Activated CD4-positive, alpha-beta T cell treated with anti-CD3 and anti-CD28 coated beads, Interleukin-10, Interleukin-2, amounts not matched to agents 100 ng/mL and 50 ng/mL, durations not matched to agents 16 hours and 8 hours (primary cell): ENCODE data around the gene ADRB2.

Source experiments
- DNase-seq: peaks from one replicate; pipeline ENCODE4 v3.0.0-alpha.2; 2020

The ADRB2 gene

DNA sequence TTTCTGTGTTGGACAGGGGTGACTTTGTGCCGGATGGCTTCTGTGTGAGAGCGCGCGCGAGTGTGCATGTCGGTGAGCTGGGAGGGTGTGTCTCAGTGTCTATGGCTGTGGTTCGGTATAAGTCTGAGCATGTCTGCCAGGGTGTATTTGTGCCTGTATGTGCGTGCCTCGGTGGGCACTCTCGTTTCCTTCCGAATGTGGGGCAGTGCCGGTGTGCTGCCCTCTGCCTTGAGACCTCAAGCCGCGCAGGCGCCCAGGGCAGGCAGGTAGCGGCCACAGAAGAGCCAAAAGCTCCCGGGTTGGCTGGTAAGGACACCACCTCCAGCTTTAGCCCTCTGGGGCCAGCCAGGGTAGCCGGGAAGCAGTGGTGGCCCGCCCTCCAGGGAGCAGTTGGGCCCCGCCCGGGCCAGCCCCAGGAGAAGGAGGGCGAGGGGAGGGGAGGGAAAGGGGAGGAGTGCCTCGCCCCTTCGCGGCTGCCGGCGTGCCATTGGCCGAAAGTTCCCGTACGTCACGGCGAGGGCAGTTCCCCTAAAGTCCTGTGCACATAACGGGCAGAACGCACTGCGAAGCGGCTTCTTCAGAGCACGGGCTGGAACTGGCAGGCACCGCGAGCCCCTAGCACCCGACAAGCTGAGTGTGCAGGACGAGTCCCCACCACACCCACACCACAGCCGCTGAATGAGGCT, at the start of gene ADRB2:
Gene ADRB2 (plus strand): TSS at position 559 of the 686 bp plus-strand sequence. CDS start 221 bp downstream, outside the sequence.
- peak; percentile 91 for DNase-seq

DNA sequence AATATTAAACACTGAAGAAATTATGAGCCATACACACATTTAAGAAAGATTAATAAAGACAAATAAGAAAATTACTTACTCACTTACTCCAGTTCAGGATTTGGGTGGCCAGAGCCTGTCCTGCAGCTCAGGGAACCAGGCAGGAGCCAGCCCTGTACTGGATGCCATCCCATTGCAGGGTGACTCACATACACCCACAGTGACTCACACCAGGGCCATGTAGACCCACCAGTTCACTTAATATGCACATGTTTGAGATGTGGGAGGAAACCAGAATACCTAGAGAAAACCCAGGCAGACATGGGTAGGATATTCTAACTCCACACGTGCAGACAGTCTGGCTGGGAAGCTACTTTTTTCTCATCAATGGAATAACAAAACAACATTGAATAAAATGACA, 49.6 kb upstream of the ADRB2 start:
- no peak for DNase-seq

DNA sequence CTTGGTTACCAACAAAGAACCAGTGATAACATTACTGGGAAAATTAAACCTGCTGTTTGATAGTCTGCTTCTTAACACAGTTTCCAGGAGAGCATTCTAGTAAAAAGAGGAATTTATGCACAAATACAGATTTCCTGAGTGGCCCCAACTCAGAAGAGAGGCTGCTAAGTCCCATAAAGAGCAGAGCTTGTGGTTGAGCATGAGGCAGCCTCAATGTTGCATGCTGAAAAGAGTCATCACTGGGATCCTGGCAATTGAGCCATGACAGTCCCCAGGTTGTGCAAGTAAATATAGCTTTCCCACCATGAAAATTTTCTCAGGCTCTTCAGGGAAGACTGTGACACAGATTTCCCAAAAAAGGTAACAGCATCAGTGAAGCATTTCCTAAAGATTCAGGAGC, 47.5 kb upstream of the ADRB2 start:
- no peak for DNase-seq

DNA sequence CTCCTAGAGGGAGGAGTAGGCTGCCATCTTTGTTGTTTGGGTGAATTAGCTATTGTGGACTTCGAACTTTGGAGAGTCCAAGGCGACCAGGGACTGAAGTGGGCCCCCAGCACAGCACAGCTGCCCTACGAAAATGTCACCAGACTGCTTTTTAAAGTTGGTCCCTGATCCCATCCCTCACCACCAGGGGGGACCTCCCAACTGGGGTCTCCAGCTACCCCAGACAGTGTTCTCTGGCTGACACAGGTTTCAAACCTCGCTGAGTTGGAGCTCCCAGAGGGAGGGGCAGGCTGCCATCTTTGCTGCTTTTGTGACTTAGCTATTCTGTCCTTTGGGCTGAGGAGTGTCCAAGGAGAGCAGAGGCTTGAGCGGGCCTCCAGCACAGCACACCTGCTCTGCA, 45.7 kb upstream of the ADRB2 start:
- no peak for DNase-seq

DNA sequence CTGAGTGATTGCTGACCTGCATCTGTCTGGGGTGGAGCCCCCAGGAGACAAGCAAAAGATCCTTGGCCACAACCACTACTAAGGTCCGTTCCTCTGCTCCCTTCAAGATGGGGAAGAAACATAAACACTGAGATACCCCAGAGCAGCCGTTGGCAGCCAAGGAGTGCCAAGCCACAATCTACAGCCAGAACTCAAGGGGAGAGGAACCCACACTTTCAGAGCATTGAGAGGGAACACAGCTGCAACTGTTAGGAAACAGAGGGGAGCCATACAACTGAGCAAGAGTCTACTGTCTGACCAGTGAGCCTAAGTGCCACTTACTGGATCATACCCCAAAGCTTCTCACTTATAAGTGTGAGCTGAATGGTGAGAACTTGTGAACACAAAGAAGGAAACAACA, 44.6 kb upstream of the ADRB2 start:
- no peak for DNase-seq

DNA sequence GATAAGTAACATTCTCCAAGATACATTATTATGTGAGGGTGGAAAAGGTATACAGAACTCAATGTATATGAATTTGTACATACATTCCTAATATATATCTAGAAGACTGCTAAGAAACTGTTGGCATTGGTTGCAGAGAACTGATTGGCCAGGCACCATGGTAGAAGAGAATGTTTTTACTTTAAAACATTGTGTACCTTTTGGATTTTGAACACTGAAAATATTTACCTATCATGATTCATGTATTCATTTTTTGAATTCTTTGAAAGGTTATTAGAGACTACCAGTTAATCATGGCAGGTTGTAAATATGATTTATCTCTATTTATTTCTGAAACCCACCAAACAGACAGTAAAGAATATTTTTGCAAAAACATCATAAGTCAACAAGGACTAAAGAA, 41.2 kb upstream of the ADRB2 start:
- no peak for DNase-seq

DNA sequence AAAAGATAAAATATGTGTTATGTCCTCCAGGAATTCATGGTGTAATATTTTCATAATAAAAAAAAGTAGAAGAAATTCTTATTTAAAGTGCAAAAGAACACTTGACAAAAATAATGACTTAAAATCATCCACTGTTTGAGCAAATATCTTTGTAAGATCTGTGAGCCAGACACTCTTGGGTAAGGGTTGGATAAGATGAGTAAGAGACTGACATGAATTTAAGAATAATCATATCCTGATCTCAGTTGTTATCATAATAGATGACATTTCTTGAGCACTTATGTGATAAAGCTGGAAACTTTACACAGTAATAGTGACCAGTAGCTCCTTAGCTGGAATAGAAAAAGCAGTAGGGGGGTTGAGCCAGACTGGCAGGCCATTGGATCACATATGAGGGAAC, 40.0 kb upstream of the ADRB2 start:
- no peak for DNase-seq

DNA sequence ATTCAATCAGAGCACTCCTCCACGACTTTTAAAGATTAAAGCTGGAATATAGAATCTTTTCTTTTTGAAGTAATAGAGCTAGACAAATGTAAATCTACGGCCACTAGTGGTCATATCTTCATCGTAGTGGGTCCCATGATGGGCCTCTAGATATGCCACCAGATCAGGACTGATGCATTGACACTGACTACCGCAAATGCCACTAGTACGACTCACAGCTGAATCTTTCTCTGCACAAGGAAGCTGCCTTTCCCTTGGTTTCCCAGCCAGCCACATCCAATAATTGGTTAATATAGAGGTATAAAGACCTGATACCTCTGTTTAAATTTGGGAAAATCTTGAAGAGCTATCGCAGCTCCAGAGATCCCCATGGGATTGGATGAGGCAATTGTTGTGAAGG, 37.8 kb upstream of the ADRB2 start:
- DNase-seq = no peak

DNA sequence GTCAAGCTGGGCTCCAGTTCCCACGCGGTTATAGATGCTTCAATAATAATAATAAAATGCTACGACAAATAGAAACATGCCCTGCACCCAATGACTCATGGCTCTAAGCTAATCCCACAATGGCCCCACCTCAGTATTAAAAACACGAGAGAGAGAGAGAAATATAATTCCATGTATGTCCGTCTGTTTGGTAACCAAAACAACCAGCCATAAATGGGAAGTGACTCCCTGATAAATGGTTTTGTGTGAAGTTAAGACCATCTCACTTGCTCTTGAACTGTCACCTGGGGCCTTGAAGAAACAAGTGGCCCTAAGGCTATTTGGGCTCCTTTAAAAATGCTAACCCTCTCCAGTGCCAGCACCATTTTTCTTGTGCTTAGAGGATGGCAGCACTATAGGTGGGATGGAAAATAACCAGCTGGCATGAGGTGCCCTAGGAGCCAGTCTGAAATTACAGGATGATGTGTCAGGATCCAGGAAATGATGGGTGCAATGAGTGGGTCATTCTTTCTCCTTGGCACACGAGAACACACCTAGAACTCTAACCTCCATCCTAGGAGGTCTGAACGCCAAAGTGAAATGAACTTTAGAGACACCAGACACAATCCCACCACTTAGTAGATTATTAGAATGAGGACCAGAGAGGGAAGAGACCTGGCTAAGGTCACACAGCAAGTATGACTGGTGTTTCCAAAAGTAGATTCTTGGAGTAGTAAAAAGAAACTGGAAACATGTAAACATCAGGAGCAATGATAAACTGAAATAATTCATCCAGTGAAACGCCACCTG, 35.7 kb upstream of the ADRB2 start:
- DNase-seq = no peak

DNA sequence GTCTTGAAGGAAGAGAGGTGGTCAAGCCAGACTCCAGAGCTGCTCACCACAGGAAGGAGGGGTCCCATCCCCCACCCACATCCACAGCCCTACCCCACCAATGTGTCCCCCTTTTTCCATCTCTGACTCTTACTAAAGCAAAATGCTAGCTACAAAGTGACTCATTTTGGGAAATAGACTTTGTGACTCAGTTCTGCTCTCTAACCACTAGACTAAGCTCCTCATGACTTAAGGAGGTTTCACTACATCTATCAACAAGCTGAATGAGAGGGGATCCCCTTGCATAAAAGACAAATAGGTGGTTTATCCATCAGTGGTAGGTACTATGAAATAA, 35.1 kb upstream of the ADRB2 start:
- DNase-seq = peak; percentile 89

DNA sequence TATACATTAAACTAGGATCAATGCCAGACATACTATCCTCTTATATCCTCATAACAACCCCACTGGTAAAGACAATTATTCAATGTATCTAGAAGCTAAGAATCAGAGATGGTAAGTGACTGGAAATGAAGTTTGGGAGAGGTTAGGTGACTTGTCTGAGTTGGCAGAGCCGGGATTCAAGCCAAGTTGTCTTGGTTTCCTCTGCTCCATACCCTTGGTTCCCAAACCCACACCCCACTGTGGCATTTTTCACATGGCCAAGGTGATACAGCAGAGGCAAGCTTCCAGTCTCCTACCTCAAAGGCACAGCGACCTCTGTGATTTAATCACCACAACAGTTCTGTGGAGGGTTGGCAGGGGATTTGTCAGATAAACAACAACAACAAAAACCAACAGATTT, 34.7 kb upstream of the ADRB2 start:
- DNase-seq = peak; percentile 24

DNA sequence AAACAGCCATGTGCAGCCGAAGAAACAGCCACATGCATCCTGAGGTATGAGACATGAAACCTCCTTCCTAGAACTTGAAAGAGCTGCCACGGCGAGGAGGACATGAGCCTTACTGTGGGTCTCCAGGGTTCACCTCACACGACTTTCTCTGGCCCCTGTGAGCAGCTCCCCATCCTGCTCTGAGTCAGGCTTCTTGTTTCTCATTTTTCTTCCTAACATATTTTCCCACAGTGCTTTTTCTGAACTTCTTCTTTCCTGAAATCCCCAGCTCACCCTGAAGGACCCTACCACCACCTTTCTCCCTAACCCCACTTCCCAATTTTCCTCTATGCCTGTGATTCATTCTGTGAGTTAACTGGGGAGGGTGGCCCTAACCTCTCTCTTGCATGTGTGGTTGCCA, 33.7 kb upstream of the ADRB2 start:
- peak; percentile 31 for DNase-seq

DNA sequence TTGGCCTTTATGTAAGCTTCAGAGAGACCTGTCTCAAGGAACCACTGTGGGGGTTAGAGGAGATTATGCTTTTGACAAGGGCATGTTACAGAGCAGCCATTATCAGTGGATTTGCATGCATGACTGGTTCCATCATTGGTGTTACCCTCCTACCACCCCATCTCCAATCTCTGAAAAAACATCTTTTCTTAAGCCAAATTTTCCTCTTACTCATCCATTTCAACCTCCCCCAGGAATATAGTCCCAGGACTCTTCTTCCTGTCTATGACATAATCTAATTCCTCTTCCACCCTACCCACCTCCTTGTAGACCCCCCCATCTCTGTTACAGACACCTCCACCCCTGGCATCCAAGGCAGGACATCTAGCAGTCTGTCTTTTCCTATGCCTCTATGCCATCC, 33.1 kb upstream of the ADRB2 start:
- DNase-seq = no peak

DNA sequence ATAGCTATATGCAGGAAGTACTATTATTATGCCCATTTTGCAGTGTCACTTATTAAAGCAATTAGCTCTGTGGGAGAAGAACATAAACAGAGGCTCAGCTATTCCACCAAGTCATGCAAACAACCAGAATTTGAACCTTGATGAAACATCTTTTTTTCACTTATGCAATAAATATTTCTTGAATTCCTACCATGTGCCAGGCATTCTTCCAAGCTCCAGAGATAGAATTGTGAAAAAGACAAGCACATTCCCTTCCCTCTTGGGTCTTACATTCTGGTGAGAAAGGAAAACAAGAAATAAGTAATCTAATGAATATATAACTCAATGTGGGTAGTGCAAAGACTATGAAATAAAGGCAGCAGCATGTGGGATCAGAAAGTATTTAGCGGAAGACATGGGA, 32.1 kb upstream of the ADRB2 start:
- DNase-seq = no peak

DNA sequence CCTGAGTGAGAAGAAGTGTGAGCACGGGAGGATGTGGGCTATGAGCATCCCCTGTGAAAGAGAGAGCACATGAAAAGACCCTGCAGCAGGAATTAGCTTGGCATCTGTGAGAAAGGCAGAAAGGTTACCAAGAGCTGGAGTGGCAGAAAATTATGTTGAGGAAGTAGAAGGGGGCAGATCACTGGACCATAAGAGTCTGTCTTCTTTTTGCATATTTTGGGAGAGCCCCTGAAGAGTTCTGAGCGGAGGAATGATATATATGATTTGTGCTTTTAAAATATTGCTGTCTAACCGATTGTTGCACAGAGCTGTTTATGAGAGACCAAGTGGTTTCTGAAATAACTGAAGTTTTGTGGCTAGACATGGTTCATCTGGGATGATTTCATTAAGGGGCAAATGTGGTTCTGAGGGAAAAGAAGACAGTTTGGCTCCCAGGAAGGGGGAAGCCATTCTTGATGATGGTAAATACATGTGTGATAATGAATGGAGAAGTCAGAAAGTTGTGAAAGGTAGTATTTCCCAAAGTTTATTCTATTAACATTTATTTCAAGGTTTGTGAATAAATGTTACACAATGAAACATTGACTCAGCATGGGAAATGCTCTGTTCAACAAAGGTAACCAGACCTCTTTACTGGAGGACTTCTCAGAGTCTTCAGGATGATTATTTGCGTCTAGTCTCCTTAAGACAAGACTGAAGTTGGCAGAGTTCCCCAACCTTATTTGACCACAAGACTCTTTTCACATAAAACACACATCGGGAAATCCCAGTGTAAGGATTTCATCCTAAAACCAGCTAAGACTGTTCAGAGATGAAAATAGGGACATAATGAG, 31.5 kb upstream of the ADRB2 start:
- DNase-seq = no peak

DNA sequence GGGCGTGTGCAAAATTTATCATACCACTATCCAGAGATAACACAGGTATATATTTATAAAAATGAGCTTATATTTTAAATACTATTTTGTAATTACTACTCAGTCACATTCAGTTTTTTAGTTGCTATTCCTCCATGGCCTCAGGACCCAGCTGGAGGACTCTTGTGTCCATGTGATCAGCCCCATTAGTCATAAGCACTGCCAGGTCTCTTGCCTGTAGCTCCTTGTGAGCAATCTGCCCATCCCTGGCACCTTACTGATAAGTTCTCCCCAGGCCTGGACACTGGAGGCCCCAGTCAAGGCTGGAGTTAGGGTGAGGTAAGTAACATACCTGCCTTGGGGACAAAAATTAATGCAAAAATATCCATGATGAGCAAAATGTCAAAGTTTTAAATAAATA, 29.5 kb upstream of the ADRB2 start:
- DNase-seq = no peak

DNA sequence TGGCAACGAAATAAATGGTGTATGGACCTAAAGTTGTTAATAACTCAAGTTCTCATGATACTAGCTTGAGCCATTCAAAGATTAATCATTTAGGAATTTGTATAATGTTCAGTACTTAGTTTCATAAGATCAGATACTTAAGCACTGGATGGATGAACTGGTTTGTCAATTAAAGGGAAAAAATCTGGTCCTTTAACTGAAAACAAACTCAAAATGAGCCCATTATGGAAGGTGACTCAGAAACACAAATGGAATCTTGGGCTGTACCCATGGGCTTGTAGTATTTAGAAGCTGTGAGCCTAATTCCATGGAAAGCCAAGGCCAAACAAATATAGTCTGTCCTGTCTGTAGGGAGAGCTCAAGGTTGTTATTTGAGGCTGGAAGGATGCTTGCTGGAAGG, 27.6 kb upstream of the ADRB2 start:
- DNase-seq = no peak

DNA sequence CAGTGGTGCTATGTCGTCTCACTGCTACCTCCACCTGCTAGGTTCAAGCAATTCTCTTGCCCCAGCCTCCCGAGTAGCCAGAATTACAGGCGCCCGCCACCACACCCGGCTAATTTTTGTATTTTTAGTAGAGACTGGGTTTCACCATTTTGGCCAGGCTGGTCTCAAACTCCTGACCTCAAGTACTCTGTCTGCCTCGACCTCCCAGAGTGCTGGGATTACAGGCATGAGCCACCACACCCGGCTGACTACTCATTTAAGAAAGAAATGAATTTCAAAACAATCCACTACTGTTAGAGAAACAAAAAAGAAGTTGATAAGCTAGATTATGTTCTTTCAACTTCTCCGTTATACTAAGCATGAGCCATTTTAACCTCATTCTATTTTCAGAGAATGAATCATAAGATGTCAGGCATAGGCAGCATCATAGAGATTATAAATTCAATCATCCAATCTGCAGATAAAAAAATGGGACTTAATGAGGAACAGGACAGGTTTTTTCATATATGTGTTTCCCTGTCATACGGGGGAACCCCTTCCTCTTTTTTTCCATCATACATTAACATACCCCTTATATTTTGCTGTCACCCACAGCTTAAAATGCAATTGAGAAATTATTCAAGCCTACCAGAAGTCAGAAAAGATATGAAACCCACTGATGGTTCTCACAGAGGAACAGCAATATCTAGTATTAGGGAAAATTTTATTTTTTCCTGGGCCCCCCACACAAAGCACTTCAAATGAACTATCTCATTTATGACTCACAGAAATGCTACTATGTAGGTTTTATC, 26.5 kb upstream of the ADRB2 start:
- peak; percentile 30 for DNase-seq

DNA sequence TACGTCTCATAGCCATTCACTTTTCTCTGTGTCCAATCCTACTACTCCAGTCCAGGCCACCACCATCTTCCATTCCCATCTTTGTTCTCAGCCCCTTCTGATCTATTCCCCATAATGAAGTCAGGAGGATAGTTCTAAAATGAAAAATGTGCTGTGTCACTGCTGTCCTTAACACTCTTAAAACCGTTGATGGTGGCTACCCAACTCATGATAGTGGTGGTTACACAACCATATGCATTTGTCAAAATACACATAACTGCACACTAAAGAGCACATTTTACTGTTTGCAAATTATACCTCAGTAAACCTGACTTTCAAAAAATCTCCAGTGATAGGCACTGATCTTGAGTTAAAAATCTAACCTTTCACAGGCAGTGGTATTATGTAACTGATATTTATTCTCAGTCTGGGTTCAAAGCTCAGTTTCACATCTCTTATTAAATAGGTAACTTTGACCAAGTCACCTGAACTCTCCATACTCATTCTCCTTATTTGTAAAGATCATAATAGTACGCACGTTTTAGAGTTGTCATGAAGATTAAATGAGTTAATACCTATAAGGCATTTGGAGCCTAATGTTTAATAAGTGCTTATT, 24.6 kb upstream of the ADRB2 start:
- DNase-seq = no peak

DNA sequence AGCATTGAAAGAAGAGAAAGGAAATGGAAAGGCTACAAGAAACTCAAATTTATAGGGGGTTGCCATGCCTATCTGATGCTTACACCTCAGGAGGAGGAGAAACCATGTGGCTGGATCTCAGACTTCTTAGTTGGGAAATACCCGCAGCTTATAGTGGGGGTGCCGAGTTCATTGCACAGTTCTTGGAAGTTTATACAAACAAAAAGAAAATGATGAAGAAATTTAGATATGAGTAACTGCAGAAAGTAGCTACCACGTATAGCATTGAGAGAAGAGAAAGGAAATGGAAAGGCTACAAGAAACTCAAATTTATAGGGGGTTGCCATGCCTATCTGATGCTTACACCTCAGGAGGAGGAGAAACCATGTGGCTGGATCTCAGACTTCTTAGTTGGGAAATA, 23.0 kb upstream of the ADRB2 start:
- DNase-seq = peak; percentile 50

DNA sequence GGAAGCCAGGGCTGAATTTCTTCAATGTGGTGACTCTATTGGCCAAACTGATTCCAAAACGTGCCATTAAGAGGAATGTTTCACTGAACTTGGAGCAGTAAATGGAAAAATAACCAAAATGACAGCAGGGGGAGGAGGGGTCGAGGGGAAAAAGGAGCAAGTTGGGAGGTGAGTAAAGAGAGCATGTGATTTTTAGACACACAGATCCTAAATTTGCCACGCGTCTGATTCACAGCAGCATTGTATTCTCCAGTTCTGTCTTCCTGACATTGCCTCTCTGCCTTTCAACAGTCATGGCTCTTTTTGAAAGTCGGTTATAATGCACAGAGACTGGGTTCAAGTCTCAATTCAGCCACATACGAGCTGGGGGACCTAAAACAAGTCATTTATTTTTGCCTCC, 22.0 kb upstream of the ADRB2 start:
- no peak for DNase-seq
